GM12878 (cell line): ENCODE results near the gene MRPL23.

Experiments
- CBX3 ChIP-seq: fragments of 200-600 bp; sonication (generic); IDR thresholded peaks from 2 replicates; pipeline ENCODE4 v1.6.1; 2016; ENCODE audit warnings: low read depth, borderline replicate concordance
- EP300 ChIP-seq, 2 experiments: fragments of 150-350 bp in 1 of 2; IDR thresholded peaks; 2 replicates each; pipeline ENCODE4 v1.6.1; 2011 to 2012; ENCODE audit warnings: low read depth in 2 of 2, low read length in 2 of 2, borderline replicate concordance in 1 of 2, improper control_type of control experiment in 1 of 2, inconsistent platforms in 1 of 2; ENCODE audit not compliant: control insufficient read depth in 1 of 2
- EZH2 ChIP-seq: IDR thresholded peaks from 2 replicates; pipeline ENCODE4 v1.6.1; 2012; ENCODE audit warnings: low read depth, mild to moderate bottlenecking, control low read depth, inconsistent platforms, low read length, borderline replicate concordance; ENCODE audit not compliant: control insufficient read depth
- FOXM1 ChIP-seq: IDR thresholded peaks from 2 replicates; pipeline ENCODE4 v1.6.1; 2012; ENCODE audit warnings: low read depth, mild to moderate bottlenecking, inconsistent platforms, low read length, moderate library complexity
- JUNB ChIP-seq: IDR thresholded peaks from 2 replicates; pipeline ENCODE4 v1.6.1; 2016; ENCODE audit warnings: antibody characterized with exemption, mild to moderate bottlenecking
- POLR2AphosphoS2 ChIP-seq: IDR thresholded peaks from 2 replicates; pipeline ENCODE4 v1.6.1; 2011; ENCODE audit warnings: low read depth, mild to moderate bottlenecking, low read length, improper control_type of control experiment, moderate library complexity
- RAD21 ChIP-seq: IDR thresholded peaks from 2 replicates; pipeline ENCODE4 v1.6.1; 2011; ENCODE audit warnings: mild to moderate bottlenecking, low read depth, low read length, moderate library complexity; ENCODE audit not compliant: insufficient read depth
- SPI1 ChIP-seq: IDR thresholded peaks from 2 replicates; pipeline ENCODE4 v1.6.1; 2011; ENCODE audit warnings: low read depth, mild to moderate bottlenecking, low read length, moderate library complexity, borderline replicate concordance; ENCODE audit not compliant: insufficient read depth
- ZNF384 ChIP-seq: IDR thresholded peaks from 2 replicates; pipeline ENCODE4 v1.6.1; 2012; ENCODE audit warnings: low read depth, mild to moderate bottlenecking, low read length, improper control_type of control experiment, borderline replicate concordance
- TF ChIP-seq, protein P1 (sequence below), 3 experiments: IDR thresholded peaks in 2 of 3; conservative IDR thresholded peaks in 1 of 3; 2 replicates each; pipeline ENCODE4 v1.5.1; 2011; ENCODE audit warnings: low read depth in 3 of 3, low read length in 3 of 3, mild to moderate bottlenecking in 3 of 3, control low read depth in 2 of 3, moderate library complexity in 2 of 3, inconsistent platforms in 1 of 3, mixed read lengths in 1 of 3; ENCODE audit not compliant: control insufficient read depth in 2 of 3, insufficient read depth in 1 of 3; ENCODE audit errors: extremely low read depth in 1 of 3

DNA sequence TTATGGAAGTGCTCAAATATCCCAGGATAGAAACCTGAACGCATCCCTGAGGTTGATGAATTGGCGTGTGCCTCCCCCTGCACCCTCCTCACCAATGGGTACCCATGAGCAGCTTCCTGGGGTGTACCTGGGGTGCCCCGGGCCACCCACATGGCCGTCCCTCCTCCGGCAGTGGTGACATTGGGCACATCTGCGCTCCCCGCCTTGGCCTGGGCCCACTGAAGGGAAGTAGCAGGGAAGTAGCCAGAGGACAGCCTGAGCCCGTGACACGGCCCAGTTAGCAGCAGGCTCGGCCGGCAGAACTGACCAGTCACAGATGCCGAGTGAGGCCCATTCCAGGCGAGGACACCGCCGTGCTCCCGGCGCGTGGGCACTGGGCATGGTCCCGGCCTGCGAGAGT lies 16.7 kb downstream of the MRPL23 start:
- TF ChIP-seq EP300 (IDR thresholded peaks at IDR 0.05; ENCODE audit: borderline replicate concordance in 1 of 2, control insufficient read depth in 1 of 2, low read depth in 2 of 2, low read length in 2 of 2) (no peak), CBX3 (no peak), JUNB (no peak), POLR2AphosphoS2 (no peak), RAD21 (no peak), EZH2 (no peak), SPI1 (no peak), FOXM1 (no peak), ZNF384 (no peak)
- TF ChIP-seq, protein P1, sequence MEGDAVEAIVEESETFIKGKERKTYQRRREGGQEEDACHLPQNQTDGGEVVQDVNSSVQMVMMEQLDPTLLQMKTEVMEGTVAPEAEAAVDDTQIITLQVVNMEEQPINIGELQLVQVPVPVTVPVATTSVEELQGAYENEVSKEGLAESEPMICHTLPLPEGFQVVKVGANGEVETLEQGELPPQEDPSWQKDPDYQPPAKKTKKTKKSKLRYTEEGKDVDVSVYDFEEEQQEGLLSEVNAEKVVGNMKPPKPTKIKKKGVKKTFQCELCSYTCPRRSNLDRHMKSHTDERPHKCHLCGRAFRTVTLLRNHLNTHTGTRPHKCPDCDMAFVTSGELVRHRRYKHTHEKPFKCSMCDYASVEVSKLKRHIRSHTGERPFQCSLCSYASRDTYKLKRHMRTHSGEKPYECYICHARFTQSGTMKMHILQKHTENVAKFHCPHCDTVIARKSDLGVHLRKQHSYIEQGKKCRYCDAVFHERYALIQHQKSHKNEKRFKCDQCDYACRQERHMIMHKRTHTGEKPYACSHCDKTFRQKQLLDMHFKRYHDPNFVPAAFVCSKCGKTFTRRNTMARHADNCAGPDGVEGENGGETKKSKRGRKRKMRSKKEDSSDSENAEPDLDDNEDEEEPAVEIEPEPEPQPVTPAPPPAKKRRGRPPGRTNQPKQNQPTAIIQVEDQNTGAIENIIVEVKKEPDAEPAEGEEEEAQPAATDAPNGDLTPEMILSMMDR (IDR thresholded peaks at IDR 0.05 in 2 of 3, conservative IDR thresholded peaks at IDR 0.05 in 1 of 3; ENCODE audit: control insufficient read depth in 2 of 3, extremely low read depth in 1 of 3, insufficient read depth in 1 of 3, low read depth in 3 of 3, low read length in 3 of 3): no peak
